ENCODE measurements around the gene CD1D.

DNA sequence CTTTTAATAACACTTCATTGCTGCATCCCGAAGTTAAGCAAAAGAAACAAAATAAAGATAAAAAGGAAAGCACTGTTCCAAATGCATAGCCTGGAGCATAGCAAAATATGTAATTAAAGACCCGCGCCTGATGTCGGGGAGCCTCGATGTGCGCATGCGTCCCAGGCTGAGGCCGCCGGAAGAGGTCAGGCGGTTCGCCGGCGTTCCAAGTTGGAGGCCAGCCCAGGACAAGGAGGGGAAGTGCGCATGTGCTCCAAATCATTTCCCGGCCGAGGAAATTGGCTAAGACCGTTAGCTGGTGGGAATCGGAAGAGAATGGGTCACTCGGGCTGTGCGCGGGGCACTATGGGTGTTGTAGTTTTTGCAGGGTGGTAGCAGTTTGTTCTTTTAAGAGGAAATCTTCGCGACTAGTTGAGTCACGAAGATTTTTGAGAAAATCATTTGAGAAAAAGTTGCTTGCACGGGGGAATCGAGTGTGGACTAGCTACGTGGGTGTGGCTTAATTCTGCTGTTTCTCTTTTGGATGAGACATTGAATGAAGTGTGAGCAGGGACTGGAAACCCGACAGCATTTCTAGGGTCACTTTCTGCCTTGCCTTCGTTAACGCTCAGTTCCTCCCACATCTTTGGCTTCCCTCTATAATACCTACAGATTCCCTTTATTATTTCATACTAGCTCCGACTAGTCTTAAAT, 31.0 kb upstream of the CD1D start:
- TF ChIP-seq, protein P1, sequence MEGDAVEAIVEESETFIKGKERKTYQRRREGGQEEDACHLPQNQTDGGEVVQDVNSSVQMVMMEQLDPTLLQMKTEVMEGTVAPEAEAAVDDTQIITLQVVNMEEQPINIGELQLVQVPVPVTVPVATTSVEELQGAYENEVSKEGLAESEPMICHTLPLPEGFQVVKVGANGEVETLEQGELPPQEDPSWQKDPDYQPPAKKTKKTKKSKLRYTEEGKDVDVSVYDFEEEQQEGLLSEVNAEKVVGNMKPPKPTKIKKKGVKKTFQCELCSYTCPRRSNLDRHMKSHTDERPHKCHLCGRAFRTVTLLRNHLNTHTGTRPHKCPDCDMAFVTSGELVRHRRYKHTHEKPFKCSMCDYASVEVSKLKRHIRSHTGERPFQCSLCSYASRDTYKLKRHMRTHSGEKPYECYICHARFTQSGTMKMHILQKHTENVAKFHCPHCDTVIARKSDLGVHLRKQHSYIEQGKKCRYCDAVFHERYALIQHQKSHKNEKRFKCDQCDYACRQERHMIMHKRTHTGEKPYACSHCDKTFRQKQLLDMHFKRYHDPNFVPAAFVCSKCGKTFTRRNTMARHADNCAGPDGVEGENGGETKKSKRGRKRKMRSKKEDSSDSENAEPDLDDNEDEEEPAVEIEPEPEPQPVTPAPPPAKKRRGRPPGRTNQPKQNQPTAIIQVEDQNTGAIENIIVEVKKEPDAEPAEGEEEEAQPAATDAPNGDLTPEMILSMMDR (IDR thresholded peaks at IDR 0.05) = no peak
- TF ChIP-seq POLR2A (IDR thresholded peaks at IDR 0.05) = no peak

Measured in Peyer's patch (tissue), 4 donors.